ENCODE data around the gene IFIT1B. TPM values are rescaled to one million over a fixed set of nuclear protein-coding genes. Genes with fewer than 3 reads are reported as not detected.

Gene IFIT1B
- total and polyA plus RNA-seq, 8 donors = 0.05 TPM; not detected in 7

GRCh38 chr10:89374713-89375141 is 3.1 kb upstream of the IFIT1B start:
- ATAC-seq (peak; percentile 19 to 46 (median 28)), DNase-seq (peak in 3 of 6 donors; percentile 21 to 43 (median 29)), FAIRE-seq (no peak)
- Histone ChIP-seq H3K27me3 (no peaks in the 10 kb centered on the region), H3K27ac (peak overlapping the region; percentile 40 to 92 (median 77)), H3K4me1 (peaks cover 21 to 31% (median 24%) of the 10 kb centered on the region in 3 donors), H3K36me3 (no peaks in the 10 kb centered on the region), H3K9me3 (no peaks in the 10 kb centered on the region), H3K4me3 (no peak overlapping the region)
- intact Hi-C loops (cut with DNase I) = no loop called here
- no peak for TF ChIP-seq CTCF (IDR thresholded peaks at IDR 0.05)

GRCh38 chr10:89379103-89379502 is 1.2 kb downstream of the IFIT1B start:
- H3K27ac ChIP-seq = no peak overlapping the region
- no peaks in the 10 kb centered on the region for H3K27me3 ChIP-seq
- TF ChIP-seq CTCF (IDR thresholded peaks at IDR 0.05) = no peak
- ATAC-seq = no peak
- H3K9me3 ChIP-seq = no peaks in the 10 kb centered on the region
- DNase-seq = no peak
- no peak overlapping the region for H3K4me3 ChIP-seq
- intact Hi-C loops (cut with DNase I) = no loop called here
- H3K4me1 ChIP-seq = peaks cover 12 to 16% (median 15%) of the 10 kb centered on the region in 3 donors
- FAIRE-seq = no peak
- no peaks in the 10 kb centered on the region for H3K36me3 ChIP-seq

GRCh38 chr10:89382757-89383156 is 4.9 kb downstream of the IFIT1B start:
- H3K36me3 ChIP-seq = no peaks in the 10 kb centered on the region
- 83 to 88% methylated on average over 1 of the region's 1 CpG for WGBS, 2 donors
- no peak for FAIRE-seq
- H3K9me3 ChIP-seq = no peaks in the 10 kb centered on the region
- ATAC-seq = no peak
- no peaks in the 10 kb centered on the region for H3K4me1 ChIP-seq
- H3K27me3 ChIP-seq = no peaks in the 10 kb centered on the region
- TF ChIP-seq CTCF (IDR thresholded peaks at IDR 0.05) = no peak
- DNase-seq = no peak
- no peak overlapping the region for H3K27ac ChIP-seq
- no peak overlapping the region for H3K4me3 ChIP-seq
- intact Hi-C loops (cut with DNase I) = no loop called here

GRCh38 chr10:89384474-89385340 is 6.9 kb downstream of the IFIT1B start:
- Histone ChIP-seq H3K9me3 (no peaks in the 10 kb centered on the region), H3K27ac (no peak overlapping the region), H3K4me1 (no peaks in the 10 kb centered on the region), H3K36me3 (no peaks in the 10 kb centered on the region), H3K4me3 (no peak overlapping the region), H3K27me3 (no peaks in the 10 kb centered on the region)
- no peak for TF ChIP-seq CTCF (IDR thresholded peaks at IDR 0.05)
- intact Hi-C loops (cut with DNase I) = no loop called here
- no peak for FAIRE-seq
- DNase-seq = no peak
- peak in 2 of 4 donors; percentile 52 to 73 for ATAC-seq
- WGBS, 2 donors = 83 to 94% methylated on average over 4 of the region's 4 CpGs

- Histone ChIP-seq H3K4me3 (no peak overlapping the region), H3K9me3 (no peaks in the 10 kb centered on the region), H3K4me1 (peaks cover 0 to 18% (median 3%) of the 10 kb centered on the region in 3 donors), H3K27ac (no peak overlapping the region), H3K27me3 (no peaks in the 10 kb centered on the region), H3K36me3 (no peaks in the 10 kb centered on the region)
- no peak for ATAC-seq
- intact Hi-C loops (cut with DNase I) = no loop called here
- FAIRE-seq = no peak
- DNase-seq = no peak
- TF ChIP-seq CTCF (IDR thresholded peaks at IDR 0.05) = no peak
- WGBS, 2 donors = 77 to 81% methylated on average over 2 of the region's 2 CpGs
These were observed 10.9 kb downstream of the IFIT1B start for GRCh38 chr10:89388806-89389205.

Data from pancreas (tissue), 10 donors.